ENCODE data around the gene TTC24. TPM values are rescaled to one million over a fixed set of nuclear protein-coding genes. Genes with fewer than 3 reads are reported as not detected.

Gene TTC24
- total and polyA plus RNA-seq, 2 experiments from 2014 or later: not detected

GRCh38 chr1:156556354-156556753 lies 23.2 kb upstream of the TTC24 start:
- Histone ChIP-seq H3K9me3 (ENCODE audit: low read depth) (no peaks in the 10 kb centered on the region), H3K79me2 (no peaks in the 10 kb centered on the region), H3K27me3 (no peaks in the 10 kb centered on the region), H4K20me1 (ENCODE audit: insufficient read depth, poor library complexity, severe bottlenecking) (no peaks in the 10 kb centered on the region), H3K4me3 (no peak overlapping the region), H3K27ac (no peak overlapping the region), H3K4me1 (ENCODE audit: insufficient read depth) (no peaks in the 10 kb centered on the region), H3K9me2 (replicated peaks; ENCODE audit: insufficient read depth) (no peaks in the 10 kb centered on the region), H3K36me3 (replicated peaks; ENCODE audit: insufficient read depth, low read depth) (no peaks in the 10 kb centered on the region), H3K4me2 (no peak overlapping the region), H2AFZ (no peak overlapping the region)
- DNase-seq (ENCODE audit: low spot score): no peak
- WGBS (ENCODE audit: low lambda C conversion rate, missing lambda C conversion rate): 82% methylated on average over 9 of the region's 9 CpGs
- TF ChIP-seq CTCF (IDR thresholded peaks at IDR 0.05; ENCODE audit: poor library complexity) (no peak), EZH2phosphoT487 (IDR thresholded peaks at IDR 0.05; ENCODE audit: low read depth, severe bottlenecking, unreplicated experiment) (no peak), EZH2 (IDR thresholded peaks at IDR 0.05; ENCODE audit: borderline replicate concordance) (no peak)

GRCh38 chr1:156559086-156559796 lies 20.3 kb upstream of the TTC24 start:
- no peak overlapping the region for H3K4me3 ChIP-seq
- H3K79me2 ChIP-seq: no peaks in the 10 kb centered on the region
- H4K20me1 ChIP-seq (ENCODE audit: insufficient read depth, poor library complexity, severe bottlenecking): no peaks in the 10 kb centered on the region
- H3K36me3 ChIP-seq (replicated peaks; ENCODE audit: insufficient read depth, low read depth): no peaks in the 10 kb centered on the region
- no peak for DNase-seq (ENCODE audit: low spot score)
- H3K9me3 ChIP-seq (ENCODE audit: low read depth): no peaks in the 10 kb centered on the region
- no peak overlapping the region for H2AFZ ChIP-seq
- no peaks in the 10 kb centered on the region for H3K9me2 ChIP-seq (replicated peaks; ENCODE audit: insufficient read depth)
- H3K4me2 ChIP-seq: no peak overlapping the region
- TF ChIP-seq EZH2phosphoT487 (IDR thresholded peaks at IDR 0.05; ENCODE audit: low read depth, severe bottlenecking, unreplicated experiment): no peak
- TF ChIP-seq EZH2 (IDR thresholded peaks at IDR 0.05; ENCODE audit: borderline replicate concordance): no peak
- no peak for TF ChIP-seq CTCF (IDR thresholded peaks at IDR 0.05; ENCODE audit: poor library complexity)
- H3K4me1 ChIP-seq (ENCODE audit: insufficient read depth): no peaks in the 10 kb centered on the region
- no peaks in the 10 kb centered on the region for H3K27me3 ChIP-seq
- 59% methylated on average over 7 of the region's 8 CpGs for WGBS (ENCODE audit: low lambda C conversion rate, missing lambda C conversion rate)
- H3K27ac ChIP-seq: no peak overlapping the region

- WGBS (ENCODE audit: low lambda C conversion rate, missing lambda C conversion rate): 37% methylated on average over 5 of the region's 5 CpGs
- Histone ChIP-seq H3K4me3 (no peak overlapping the region), H3K27me3 (no peaks in the 10 kb centered on the region), H3K79me2 (no peaks in the 10 kb centered on the region), H3K36me3 (replicated peaks; ENCODE audit: insufficient read depth, low read depth) (no peaks in the 10 kb centered on the region), H3K9me3 (ENCODE audit: low read depth) (no peaks in the 10 kb centered on the region), H3K9me2 (replicated peaks; ENCODE audit: insufficient read depth) (no peaks in the 10 kb centered on the region), H3K4me1 (ENCODE audit: insufficient read depth) (no peaks in the 10 kb centered on the region), H3K27ac (no peak overlapping the region), H3K4me2 (no peak overlapping the region), H2AFZ (no peak overlapping the region), H4K20me1 (ENCODE audit: insufficient read depth, poor library complexity, severe bottlenecking) (no peaks in the 10 kb centered on the region)
- DNase-seq (ENCODE audit: low spot score): no peak
- TF ChIP-seq EZH2 (IDR thresholded peaks at IDR 0.05; ENCODE audit: borderline replicate concordance) (no peak), EZH2phosphoT487 (IDR thresholded peaks at IDR 0.05; ENCODE audit: low read depth, severe bottlenecking, unreplicated experiment) (no peak), CTCF (IDR thresholded peaks at IDR 0.05; ENCODE audit: poor library complexity) (no peak)
Measured at GRCh38 chr1:156559797-156560385, 19.6 kb upstream of the TTC24 start.

All from hepatocyte (in vitro differentiated cells).